Measurements from ENCODE around the gene S1PR2. TPM values are rescaled to one million over a fixed set of nuclear protein-coding genes. Genes with fewer than 3 reads are reported as not detected.
"Not testable (repeated sequence)": the region's sequence is repeated elsewhere in the genome, so short reads cannot be mapped to it uniquely, and the experiment has no call there.

Gene S1PR2
- total RNA-seq, 3 donors from 2014 or later, result 15.0 to 18.4 (median 16.0) TPM

DNA sequence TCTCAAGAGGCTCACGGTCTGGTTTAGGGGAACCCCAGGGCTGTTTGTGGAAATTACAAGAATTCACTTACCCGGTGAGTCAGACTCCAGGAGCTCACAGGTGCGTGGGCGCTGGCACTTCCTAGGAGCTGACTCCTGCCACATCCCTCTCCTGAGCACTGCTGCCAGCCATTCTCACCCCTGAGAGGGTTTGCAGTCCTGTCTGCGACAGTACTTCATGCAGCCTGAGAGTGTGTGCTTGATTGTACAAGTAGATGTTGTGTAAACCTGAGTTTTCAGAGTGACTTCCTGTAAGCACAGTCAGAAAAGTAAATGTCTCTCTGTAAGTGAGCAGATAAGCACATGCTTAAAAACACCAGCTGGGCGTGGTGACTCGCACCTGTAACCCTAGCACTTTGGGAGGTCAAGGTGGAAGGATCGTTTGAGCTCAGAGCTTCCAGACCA, 29.0 kb upstream of the S1PR2 start:
- DNase-seq (peak; percentile 49), ATAC-seq (peak; percentile 70 to 75)
- Mint-ChIP-seq H3K36me3 (ENCODE audit: insufficient read depth) (peaks cover 24% of the 10 kb centered on the region), H3K9me3 (no peaks in the 10 kb centered on the region), H3K27me3 (ENCODE audit: low read depth) (no peaks in the 10 kb centered on the region), H3K4me1 (ENCODE audit: low read depth) (peaks cover 17% of the 10 kb centered on the region), H3K4me3 (peak overlapping the region; percentile 16)

GRCh38 chr19:10259162-10259905, 28.2 kb upstream of the S1PR2 start:
- DNase-seq (peak; percentile 87), ATAC-seq (peak; percentile 76 to 79)
- Mint-ChIP-seq H3K27me3 (ENCODE audit: low read depth) (no peaks in the 10 kb centered on the region), H3K9me3 (no peaks in the 10 kb centered on the region), H3K4me3 (peak overlapping the region; percentile 19), H3K4me1 (ENCODE audit: low read depth) (peaks cover 17% of the 10 kb centered on the region), H3K36me3 (ENCODE audit: insufficient read depth) (peaks cover 28% of the 10 kb centered on the region)

DNA sequence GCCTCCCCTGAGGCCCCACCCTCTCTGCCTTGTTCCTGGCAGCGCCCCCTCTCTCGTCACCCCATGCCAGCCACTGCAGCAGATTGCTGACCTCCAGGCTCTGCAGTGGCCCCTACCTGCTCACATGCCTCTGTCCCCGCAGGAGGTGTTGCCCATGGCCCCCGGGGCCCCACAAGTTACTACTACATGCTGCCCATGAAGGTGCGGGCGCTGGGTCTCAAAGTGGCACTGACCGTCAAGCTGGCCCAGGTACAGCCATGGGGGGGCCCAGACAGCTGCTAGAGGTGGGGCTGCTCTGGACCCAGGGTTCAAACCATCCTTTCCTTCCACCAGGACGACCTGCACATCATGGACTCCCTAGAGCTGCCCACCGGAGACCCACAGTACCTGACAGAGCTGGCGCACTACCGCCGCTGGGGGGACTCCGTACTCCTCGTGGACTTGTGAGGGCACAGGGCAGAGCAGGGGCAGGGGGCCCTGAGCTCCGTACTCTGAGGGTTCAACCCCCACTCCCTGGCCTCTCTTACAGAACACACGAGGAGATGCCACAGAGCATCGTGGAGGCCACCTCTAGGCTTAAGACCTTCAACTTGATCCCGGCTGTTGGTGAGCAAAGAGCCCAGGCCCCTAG, 27.1 kb upstream of the S1PR2 start:
- Mint-ChIP-seq H3K4me3 (no peak overlapping the region), H3K9me3 (no peaks in the 10 kb centered on the region), H3K27me3 (ENCODE audit: low read depth) (no peaks in the 10 kb centered on the region), H3K36me3 (ENCODE audit: insufficient read depth) (peaks cover 35% of the 10 kb centered on the region), H3K4me1 (ENCODE audit: low read depth) (peaks cover 19% of the 10 kb centered on the region)
- ATAC-seq (no peak), DNase-seq (no peak)

DNA sequence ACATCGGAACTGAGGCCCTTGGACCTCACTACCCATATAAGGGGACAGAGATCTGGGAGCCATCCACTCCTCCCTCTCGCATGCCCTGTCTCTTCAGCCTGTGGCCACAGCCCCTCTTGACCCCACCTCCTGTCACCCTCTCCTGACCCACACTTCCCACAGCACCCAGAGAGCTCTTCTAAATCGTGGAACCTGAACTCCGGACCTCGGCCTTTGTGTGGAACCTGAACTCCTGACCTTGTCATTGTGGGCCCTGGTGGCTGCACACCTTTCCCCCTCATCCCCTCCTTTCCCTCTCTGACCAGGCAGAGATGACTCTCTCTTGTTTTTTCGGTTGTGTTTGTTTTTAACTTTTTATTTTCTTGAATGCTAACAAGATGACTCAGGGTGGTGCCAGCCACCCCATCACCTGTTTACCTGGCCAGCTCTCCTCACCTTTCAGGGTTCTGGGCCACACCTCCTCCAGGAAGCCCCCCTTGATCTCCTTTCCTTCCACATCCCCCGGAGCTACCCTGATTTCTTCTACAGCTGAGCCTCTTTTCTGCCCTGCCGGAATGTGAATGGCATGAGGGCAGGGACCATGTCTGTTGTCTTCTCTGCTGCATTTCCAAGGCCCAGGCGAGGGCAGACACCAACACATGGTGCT, 26.0 kb upstream of the S1PR2 start:
- ATAC-seq, result no peak
- Mint-ChIP-seq H3K36me3 (ENCODE audit: insufficient read depth) (peaks cover 35% of the 10 kb centered on the region), H3K4me3 (no peak overlapping the region)

GRCh38 chr19:10256551-10256950, 25.4 kb upstream of the S1PR2 start:
- no peak for ATAC-seq
- peaks cover 22% of the 10 kb centered on the region for H3K4me1 Mint-ChIP-seq (ENCODE audit: low read depth)
- H3K4me3 Mint-ChIP-seq, result no peak overlapping the region

More for the DNA sequence above, 26.0 kb upstream of the S1PR2 start:
- Mint-ChIP-seq H3K27me3 (ENCODE audit: low read depth) (no peaks in the 10 kb centered on the region), H3K4me1 (ENCODE audit: low read depth) (peaks cover 22% of the 10 kb centered on the region), H3K9me3 (no peaks in the 10 kb centered on the region)
- DNase-seq, result no peak

DNA sequence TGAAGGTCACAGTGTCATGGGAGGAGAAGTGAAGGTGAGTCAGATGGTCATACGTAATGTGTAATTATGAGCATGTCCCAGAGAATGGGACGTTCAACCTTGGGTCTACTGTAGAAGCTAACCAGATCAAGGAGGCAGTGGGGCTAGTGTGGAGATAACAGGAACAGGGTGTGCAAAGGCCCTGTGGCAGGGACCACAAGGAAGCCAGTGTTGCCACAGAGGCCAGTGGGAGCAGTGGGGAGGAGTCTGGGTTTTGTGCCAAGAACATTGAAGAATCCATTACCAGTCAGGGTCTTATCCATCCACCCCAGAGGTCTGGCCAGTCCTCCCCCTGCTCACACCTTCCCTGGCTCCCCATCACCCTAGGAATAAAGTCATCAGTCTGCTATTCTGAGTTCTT, 24.2 kb upstream of the S1PR2 start:
- Mint-ChIP-seq H3K4me1 (ENCODE audit: low read depth) (peaks cover 25% of the 10 kb centered on the region), H3K9me3 (no peaks in the 10 kb centered on the region), H3K36me3 (ENCODE audit: insufficient read depth) (peaks cover 35% of the 10 kb centered on the region), H3K27me3 (ENCODE audit: low read depth) (no peaks in the 10 kb centered on the region), H3K4me3 (no peak overlapping the region)
- DNase-seq (no peak), ATAC-seq (no peak)

More at GRCh38 chr19:10256551-10256950, 25.4 kb upstream of the S1PR2 start:
- DNase-seq, result no peak
- no peaks in the 10 kb centered on the region for H3K9me3 Mint-ChIP-seq
- no peaks in the 10 kb centered on the region for H3K27me3 Mint-ChIP-seq (ENCODE audit: low read depth)
- H3K36me3 Mint-ChIP-seq (ENCODE audit: insufficient read depth), result peaks cover 35% of the 10 kb centered on the region

- no peaks in the 10 kb centered on the region for H3K9me3 Mint-ChIP-seq
- no peak for DNase-seq
- H3K4me3 Mint-ChIP-seq, result peak overlapping the region; percentile 41
- no peak for ATAC-seq
- H3K27me3 Mint-ChIP-seq (ENCODE audit: low read depth), result no peaks in the 10 kb centered on the region
- peaks cover 21% of the 10 kb centered on the region for H3K4me1 Mint-ChIP-seq (ENCODE audit: low read depth)
- H3K36me3 Mint-ChIP-seq (ENCODE audit: insufficient read depth), result peaks cover 35% of the 10 kb centered on the region
These were observed 23.1 kb upstream of the S1PR2 start for GRCh38 chr19:10254244-10254643.

DNA sequence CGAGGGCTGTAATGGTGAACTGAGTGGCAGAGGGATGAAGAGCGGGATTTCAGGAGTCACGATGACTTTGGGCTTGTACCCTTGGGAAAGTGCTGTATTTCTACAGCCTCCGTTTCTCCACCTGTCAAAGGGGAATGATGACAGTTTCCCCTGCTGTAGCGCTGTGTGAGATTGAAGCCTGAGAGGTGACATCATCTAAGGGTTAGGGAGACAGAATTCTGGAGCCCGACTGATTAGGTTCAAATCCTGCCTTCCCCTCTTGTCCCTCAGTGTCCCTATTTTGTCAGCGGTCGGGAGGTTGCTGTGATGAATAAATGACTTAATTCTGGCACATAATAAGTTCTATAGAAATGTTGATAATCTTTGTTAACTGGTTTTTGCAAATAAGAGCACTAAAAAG, 21.6 kb upstream of the S1PR2 start:
- H3K4me3 Mint-ChIP-seq, result peak overlapping the region; percentile 96
- H3K9me3 Mint-ChIP-seq, result no peaks in the 10 kb centered on the region
- no peak for ATAC-seq
- peaks cover 27% of the 10 kb centered on the region for H3K36me3 Mint-ChIP-seq (ENCODE audit: insufficient read depth)
- DNase-seq, result no peak
- peaks cover 14% of the 10 kb centered on the region for H3K4me1 Mint-ChIP-seq (ENCODE audit: low read depth)
- H3K27me3 Mint-ChIP-seq (ENCODE audit: low read depth), result no peaks in the 10 kb centered on the region

DNA sequence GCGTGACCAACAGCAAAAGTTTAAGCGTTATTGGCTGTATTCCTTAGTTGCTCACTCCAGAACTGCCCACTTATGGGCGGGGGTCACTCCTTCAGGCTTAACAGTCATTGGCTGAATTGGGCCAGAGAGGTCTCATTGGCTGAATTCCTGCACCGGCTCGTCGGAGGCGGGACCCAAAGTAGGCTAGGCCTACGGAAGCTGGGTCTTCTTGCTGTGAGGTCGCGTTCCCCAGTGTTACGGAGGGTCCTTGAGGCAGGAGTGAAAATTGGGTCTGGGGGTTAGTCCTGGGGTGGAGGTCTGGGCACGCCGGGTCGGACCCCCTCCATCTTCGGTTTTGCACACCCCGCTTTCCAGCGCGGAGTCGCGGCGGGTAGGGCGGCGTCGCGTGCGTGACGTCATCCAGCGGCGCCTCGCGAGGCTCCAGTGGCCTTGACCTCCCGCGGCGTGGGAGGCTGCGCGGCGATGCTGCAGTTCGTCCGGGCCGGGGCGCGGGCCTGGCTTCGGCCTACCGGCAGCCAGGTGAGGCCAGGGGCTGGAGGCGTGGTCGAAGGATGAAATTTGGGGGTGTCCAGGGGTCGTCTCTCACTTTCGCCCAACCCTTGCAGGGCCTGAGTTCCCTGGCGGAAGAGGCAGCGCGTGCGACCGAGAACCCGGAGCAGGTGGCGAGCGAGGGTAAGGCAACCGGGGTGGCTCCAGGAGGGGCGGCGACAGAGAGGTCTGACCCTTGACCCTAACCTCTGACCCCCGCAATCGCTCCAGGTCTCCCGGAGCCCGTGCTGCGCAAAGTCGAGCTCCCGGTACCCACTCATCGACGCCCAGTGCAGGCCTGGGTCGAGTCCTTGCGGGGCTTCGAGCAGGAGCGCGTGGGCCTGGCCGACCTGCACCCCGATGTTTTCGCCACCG, 20.9 kb upstream of the S1PR2 start, which contains the start of gene MRPL4:
TSS of gene MRPL4 (plus strand) at position 423 of the 903 bp plus-strand sequence. CDS start at position 463, 40 bp downstream.
- H3K27me3 Mint-ChIP-seq (ENCODE audit: low read depth), result no peaks in the 10 kb centered on the region
- H3K36me3 Mint-ChIP-seq (ENCODE audit: insufficient read depth), result peaks cover 21% of the 10 kb centered on the region
- DNase-seq (peak; percentile 91), ATAC-seq (peak; percentile 97)
- H3K4me1 Mint-ChIP-seq (ENCODE audit: low read depth), result peaks cover 10% of the 10 kb centered on the region
- H3K9me3 Mint-ChIP-seq, result no peaks in the 10 kb centered on the region
- peak within 1 kb of the TSS; percentile 96 for H3K4me3 Mint-ChIP-seq

- H3K4me1 Mint-ChIP-seq (ENCODE audit: low read depth), result peaks cover 6% of the 10 kb centered on the region
- no peaks in the 10 kb centered on the region for H3K36me3 Mint-ChIP-seq (ENCODE audit: insufficient read depth)
- H3K4me3 Mint-ChIP-seq, result no peak overlapping the region
- no peaks in the 10 kb centered on the region for H3K9me3 Mint-ChIP-seq
- H3K27me3 Mint-ChIP-seq (ENCODE audit: low read depth), result no peaks in the 10 kb centered on the region
- ATAC-seq, result no peak
- no peak for DNase-seq
These were observed 15.4 kb upstream of the S1PR2 start for GRCh38 chr19:10246511-10246910.

DNA sequence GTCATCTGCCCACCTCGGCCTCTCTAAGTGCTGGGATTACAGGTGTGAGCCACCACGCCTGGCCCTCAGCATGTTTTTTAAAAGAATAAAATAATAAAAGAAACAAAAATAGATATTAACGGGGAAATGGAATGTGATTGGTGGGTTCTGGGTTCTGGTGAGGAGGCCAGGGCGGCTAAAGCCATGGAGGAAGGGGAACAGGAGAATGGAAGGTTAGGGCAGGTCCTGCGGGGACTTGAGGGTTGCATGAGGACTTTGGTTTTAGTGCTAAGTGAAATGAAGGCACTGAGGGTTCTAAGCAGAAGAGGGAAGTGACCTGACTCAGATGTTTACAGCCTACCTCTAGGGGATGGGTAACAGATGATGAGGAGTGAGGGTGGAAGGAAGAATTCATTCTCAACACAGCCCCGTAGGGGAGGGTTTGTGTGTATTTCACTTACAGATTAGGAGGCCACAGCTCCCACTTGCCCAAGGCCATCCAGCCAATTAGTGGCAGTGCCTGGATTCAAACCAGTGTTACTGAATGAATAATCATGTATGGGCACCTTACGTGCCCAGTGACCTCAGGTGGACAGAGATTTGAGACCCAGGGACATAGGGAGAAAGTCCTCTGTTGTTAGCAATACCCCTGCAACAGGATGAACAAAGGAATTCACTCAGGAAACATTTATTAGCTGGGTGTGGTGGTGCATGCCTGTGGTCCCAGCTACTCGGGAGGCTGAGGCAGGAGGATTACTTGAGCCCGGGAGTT, 14.2 kb upstream of the S1PR2 start:
- peaks cover 3% of the 10 kb centered on the region for H3K4me1 Mint-ChIP-seq (ENCODE audit: low read depth)
- H3K36me3 Mint-ChIP-seq (ENCODE audit: insufficient read depth), result no peaks in the 10 kb centered on the region
- DNase-seq (no peak), ATAC-seq (no peak)
- no peak overlapping the region for H3K4me3 Mint-ChIP-seq
- no peaks in the 10 kb centered on the region for H3K9me3 Mint-ChIP-seq
- H3K27me3 Mint-ChIP-seq (ENCODE audit: low read depth), result no peaks in the 10 kb centered on the region

DNA sequence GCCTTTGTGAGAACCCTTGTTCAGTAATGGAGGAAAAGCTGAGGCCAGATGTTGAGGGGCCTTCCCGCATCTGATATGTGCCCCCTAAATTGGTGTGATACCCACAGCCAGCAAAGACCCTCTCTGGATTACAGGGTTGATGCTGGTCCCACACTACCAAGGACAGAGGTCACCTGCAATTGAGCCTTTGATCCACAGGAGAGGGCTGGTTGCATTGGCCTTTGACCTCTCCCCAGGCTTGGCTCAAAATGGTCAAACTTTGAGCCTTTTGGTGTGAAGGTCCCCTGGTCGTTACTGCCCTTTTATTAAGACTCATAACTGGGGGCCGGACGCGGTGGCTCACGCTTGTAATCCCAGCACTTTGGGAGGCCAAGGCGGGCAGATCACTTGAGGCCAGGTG, 12.5 kb upstream of the S1PR2 start:
- Mint-ChIP-seq H3K4me3 (no peak overlapping the region), H3K36me3 (ENCODE audit: insufficient read depth) (no peaks in the 10 kb centered on the region), H3K27me3 (ENCODE audit: low read depth) (no peaks in the 10 kb centered on the region), H3K9me3 (no peaks in the 10 kb centered on the region), H3K4me1 (ENCODE audit: low read depth) (no peaks in the 10 kb centered on the region)
- no peak for DNase-seq
- no peak for ATAC-seq

DNA sequence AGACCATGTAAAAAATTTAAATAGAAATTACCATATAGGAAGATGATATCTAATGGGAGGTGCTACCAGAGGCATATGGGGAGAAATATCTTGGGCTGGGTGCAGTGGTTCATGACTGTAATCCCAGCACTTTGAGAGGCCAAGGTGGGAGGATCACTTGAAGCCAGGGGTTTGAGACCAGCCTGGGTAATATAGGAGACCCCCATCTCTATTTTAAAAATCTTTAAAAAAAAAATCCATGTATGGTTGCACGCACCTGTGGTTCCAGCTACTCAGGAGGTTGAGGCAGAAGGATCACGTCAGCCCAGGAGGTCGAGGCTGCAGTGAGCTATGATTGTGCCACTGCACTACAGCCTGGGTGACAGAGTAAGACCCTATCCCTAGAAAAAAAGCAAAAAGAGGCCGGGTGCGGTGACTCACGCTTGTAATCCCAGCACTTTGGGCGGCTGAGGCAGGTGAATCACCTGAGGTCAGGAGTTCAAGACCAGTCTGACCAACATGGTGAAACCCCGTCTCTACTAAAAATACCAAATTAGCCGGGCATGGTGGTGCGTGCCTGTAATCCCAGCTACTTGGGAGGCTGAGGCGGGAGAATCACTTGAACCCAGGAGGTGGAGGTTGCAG, 10.8 kb upstream of the S1PR2 start:
- H3K9me3 Mint-ChIP-seq; H3K4me3 Mint-ChIP-seq; H3K36me3 Mint-ChIP-seq (ENCODE audit: insufficient read depth); H3K4me1 Mint-ChIP-seq (ENCODE audit: low read depth); DNase-seq; H3K27me3 Mint-ChIP-seq (ENCODE audit: low read depth); ATAC-seq: not testable (repeated sequence)

Data from activated T-cell treated with anti-CD3 and anti-CD28 coated beads, Interleukin-2, amount 50 U/mL, for 4 hours (primary cell).